Activated T-helper 17 cell treated with anti-CD3 and anti-CD28 coated beads, Interleukin-2, amount 50 U/mL, for 72 hours (primary cell): Measurements from ENCODE around the gene AMMECR1. TPM values are rescaled to one million over a fixed set of nuclear protein-coding genes. Genes with fewer than 3 reads are reported as not detected.
"Not testable (repeated sequence)": the region's sequence is repeated elsewhere in the genome, so short reads cannot be mapped to it uniquely, and the experiment has no call there.

Experiments
- ATAC-seq: fragments of 150-1000 bp; cut with Tn5 transposase; replicated peaks from 2 replicates; pipeline ENCODE4 v1.10.0; 2021; ENCODE audit warnings: mild to moderate bottlenecking, moderate library complexity
- H3K27ac Mint-ChIP-seq: one replicate; pipeline ENCODE4 v1.8.0; 2022; ENCODE audit warnings: mixed read lengths
- H3K27me3 Mint-ChIP-seq: one replicate; pipeline ENCODE4 v1.8.0; 2022; ENCODE audit warnings: mixed read lengths
- H3K36me3 Mint-ChIP-seq: one replicate; pipeline ENCODE4 v1.8.0; 2022; ENCODE audit warnings: low read depth, mild to moderate bottlenecking, mixed read lengths
- H3K4me1 Mint-ChIP-seq: one replicate; pipeline ENCODE4 v1.8.0; 2022; ENCODE audit warnings: mixed read lengths
- H3K4me3 Mint-ChIP-seq: one replicate; pipeline ENCODE4 v1.8.0; 2022; ENCODE audit warnings: mild to moderate bottlenecking, mixed read lengths
- H3K9me3 Mint-ChIP-seq: one replicate; pipeline ENCODE4 v1.8.0; 2022; ENCODE audit warnings: mixed read lengths
- total RNA-seq, 2 donors: library from RNA; stranded (reverse); gene quantifications; one replicate each; pipeline ENCODE4 v1.2.3, GENCODE V29; 2022

Gene AMMECR1
- total RNA-seq, 2 donors from 2014 or later, result 7.9 to 10.3 TPM

GRCh38 chrX:110257889-110258288 is 60.0 kb downstream of the AMMECR1 start:
- ATAC-seq, result no peak
- H3K4me3 Mint-ChIP-seq, result no peak overlapping the region
- H3K27ac Mint-ChIP-seq, result no peak overlapping the region
- H3K4me1 Mint-ChIP-seq, result peaks cover 13% of the 10 kb centered on the region
- no peaks in the 10 kb centered on the region for H3K27me3 Mint-ChIP-seq
- peaks cover 2% of the 10 kb centered on the region for H3K9me3 Mint-ChIP-seq
- no peaks in the 10 kb centered on the region for H3K36me3 Mint-ChIP-seq

- Mint-ChIP-seq H3K9me3 (peaks cover 3% of the 10 kb centered on the region), H3K27me3 (no peaks in the 10 kb centered on the region), H3K27ac (no peak overlapping the region), H3K36me3 (no peaks in the 10 kb centered on the region), H3K4me1 (peaks cover 7% of the 10 kb centered on the region), H3K4me3 (no peak overlapping the region)
- ATAC-seq, result no peak
Measured at GRCh38 chrX:110252711-110253110, 65.2 kb downstream of the AMMECR1 start.

GRCh38 chrX:110251961-110252360 is 65.9 kb downstream of the AMMECR1 start:
- Mint-ChIP-seq H3K4me3 (no peak overlapping the region), H3K27me3 (no peaks in the 10 kb centered on the region), H3K36me3 (no peaks in the 10 kb centered on the region), H3K4me1 (peaks cover 7% of the 10 kb centered on the region), H3K27ac (no peak overlapping the region), H3K9me3 (peaks cover 3% of the 10 kb centered on the region)
- ATAC-seq, result no peak

- ATAC-seq, result no peak
- Mint-ChIP-seq H3K27ac (no peak overlapping the region), H3K4me3 (no peak overlapping the region), H3K4me1 (peaks cover 9% of the 10 kb centered on the region), H3K36me3 (no peaks in the 10 kb centered on the region), H3K27me3 (no peaks in the 10 kb centered on the region), H3K9me3 (peaks cover 3% of the 10 kb centered on the region)
Measured at GRCh38 chrX:110251526-110251925, 66.4 kb downstream of the AMMECR1 start.

- Mint-ChIP-seq H3K4me1 (peaks cover 13% of the 10 kb centered on the region), H3K9me3 (peaks cover 3% of the 10 kb centered on the region), H3K27me3 (no peaks in the 10 kb centered on the region), H3K36me3 (no peaks in the 10 kb centered on the region), H3K4me3 (no peak overlapping the region), H3K27ac (no peak overlapping the region)
- ATAC-seq, result no peak
Measured at GRCh38 chrX:110250847-110251246, 67.0 kb downstream of the AMMECR1 start.

GRCh38 chrX:110248578-110248977 is 69.3 kb downstream of the AMMECR1 start:
- Mint-ChIP-seq H3K27me3 (no peaks in the 10 kb centered on the region), H3K27ac (no peak overlapping the region), H3K4me3 (no peak overlapping the region), H3K9me3 (peaks cover 6% of the 10 kb centered on the region), H3K36me3 (no peaks in the 10 kb centered on the region), H3K4me1 (peaks cover 22% of the 10 kb centered on the region)
- ATAC-seq, result no peak

- no peak overlapping the region for H3K4me3 Mint-ChIP-seq
- peaks cover 3% of the 10 kb centered on the region for H3K9me3 Mint-ChIP-seq
Measured at GRCh38 chrX:110245011-110245410, 72.9 kb downstream of the AMMECR1 start.

GRCh38 chrX:110242371-110242770 is 75.5 kb downstream of the AMMECR1 start:
- no peaks in the 10 kb centered on the region for H3K36me3 Mint-ChIP-seq
- ATAC-seq, result no peak
- peaks cover 19% of the 10 kb centered on the region for H3K4me1 Mint-ChIP-seq
- H3K27me3 Mint-ChIP-seq, result no peaks in the 10 kb centered on the region
- H3K9me3 Mint-ChIP-seq, result peaks cover 3% of the 10 kb centered on the region
- no peak overlapping the region for H3K4me3 Mint-ChIP-seq
- H3K27ac Mint-ChIP-seq, result peak overlapping the region; percentile 33

More at GRCh38 chrX:110245011-110245410, 72.9 kb downstream of the AMMECR1 start:
- peak overlapping the region; percentile 53 for H3K27ac Mint-ChIP-seq
- H3K4me1 Mint-ChIP-seq, result peaks cover 14% of the 10 kb centered on the region
- no peaks in the 10 kb centered on the region for H3K36me3 Mint-ChIP-seq
- H3K27me3 Mint-ChIP-seq, result no peaks in the 10 kb centered on the region
- no peak for ATAC-seq

GRCh38 chrX:110241816-110242215 is 76.1 kb downstream of the AMMECR1 start:
- peaks cover 19% of the 10 kb centered on the region for H3K4me1 Mint-ChIP-seq

GRCh38 chrX:110238259-110238658 is 79.6 kb downstream of the AMMECR1 start:
- H3K4me1 Mint-ChIP-seq, H3K9me3 Mint-ChIP-seq, H3K27me3 Mint-ChIP-seq, H3K36me3 Mint-ChIP-seq: not testable (repeated sequence)
- peak; percentile 78 for ATAC-seq
- Mint-ChIP-seq H3K4me3 (peak overlapping the region; percentile 56), H3K27ac (peak overlapping the region; percentile 62)

More at GRCh38 chrX:110241816-110242215, 76.1 kb downstream of the AMMECR1 start:
- ATAC-seq, result no peak
- no peaks in the 10 kb centered on the region for H3K36me3 Mint-ChIP-seq
- peaks cover 3% of the 10 kb centered on the region for H3K9me3 Mint-ChIP-seq
- H3K27ac Mint-ChIP-seq, result peak overlapping the region; percentile 33
- no peak overlapping the region for H3K4me3 Mint-ChIP-seq
- no peaks in the 10 kb centered on the region for H3K27me3 Mint-ChIP-seq

- not testable (repeated sequence) for H3K27me3 Mint-ChIP-seq, ATAC-seq, H3K36me3 Mint-ChIP-seq, H3K27ac Mint-ChIP-seq, H3K9me3 Mint-ChIP-seq
- Mint-ChIP-seq H3K4me1 (peaks cover 14% of the 10 kb centered on the region), H3K4me3 (peak overlapping the region; percentile 86)
Measured at GRCh38 chrX:110231485-110231884, 86.4 kb downstream of the AMMECR1 start.

GRCh38 chrX:110229497-110230111 is 88.3 kb downstream of the AMMECR1 start:
- H3K27me3 Mint-ChIP-seq, result not testable (repeated sequence)
- peak; percentile 52 for ATAC-seq

GRCh38 chrX:110228453-110228852 is 89.4 kb downstream of the AMMECR1 start:
- Mint-ChIP-seq H3K36me3 (peaks cover 6% of the 10 kb centered on the region), H3K27me3 (no peaks in the 10 kb centered on the region), H3K4me3 (peak overlapping the region; percentile 86), H3K4me1 (peaks cover 14% of the 10 kb centered on the region), H3K9me3 (no peaks in the 10 kb centered on the region), H3K27ac (no peak overlapping the region)
- ATAC-seq, result no peak

More at GRCh38 chrX:110229497-110230111, 88.3 kb downstream of the AMMECR1 start:
- H3K36me3 Mint-ChIP-seq, H3K9me3 Mint-ChIP-seq: not testable (repeated sequence)
- peak overlapping the region; percentile 36 for H3K27ac Mint-ChIP-seq
- peak overlapping the region; percentile 86 for H3K4me3 Mint-ChIP-seq
- peaks cover 14% of the 10 kb centered on the region for H3K4me1 Mint-ChIP-seq

GRCh38 chrX:110226931-110227330 is 91.0 kb downstream of the AMMECR1 start:
- peaks cover 6% of the 10 kb centered on the region for H3K36me3 Mint-ChIP-seq

GRCh38 chrX:110224926-110225617 is 92.8 kb downstream of the AMMECR1 start:
- peaks cover 6% of the 10 kb centered on the region for H3K4me1 Mint-ChIP-seq
- no peak overlapping the region for H3K4me3 Mint-ChIP-seq
- no peak for ATAC-seq
- no peak overlapping the region for H3K27ac Mint-ChIP-seq
- H3K9me3 Mint-ChIP-seq, result no peaks in the 10 kb centered on the region
- H3K27me3 Mint-ChIP-seq, result no peaks in the 10 kb centered on the region
- no peaks in the 10 kb centered on the region for H3K36me3 Mint-ChIP-seq

More at GRCh38 chrX:110226931-110227330, 91.0 kb downstream of the AMMECR1 start:
- Mint-ChIP-seq H3K4me1 (peaks cover 14% of the 10 kb centered on the region), H3K27ac (no peak overlapping the region), H3K4me3 (no peak overlapping the region), H3K9me3 (no peaks in the 10 kb centered on the region), H3K27me3 (no peaks in the 10 kb centered on the region)
- ATAC-seq, result no peak
